ENCODE data around the gene RNASE11. TPM values are rescaled to one million over a fixed set of nuclear protein-coding genes. Genes with fewer than 3 reads are reported as not detected.

The RNASE11 gene
- total RNA-seq, 4 donors from 2014 or later: not detected

DNA sequence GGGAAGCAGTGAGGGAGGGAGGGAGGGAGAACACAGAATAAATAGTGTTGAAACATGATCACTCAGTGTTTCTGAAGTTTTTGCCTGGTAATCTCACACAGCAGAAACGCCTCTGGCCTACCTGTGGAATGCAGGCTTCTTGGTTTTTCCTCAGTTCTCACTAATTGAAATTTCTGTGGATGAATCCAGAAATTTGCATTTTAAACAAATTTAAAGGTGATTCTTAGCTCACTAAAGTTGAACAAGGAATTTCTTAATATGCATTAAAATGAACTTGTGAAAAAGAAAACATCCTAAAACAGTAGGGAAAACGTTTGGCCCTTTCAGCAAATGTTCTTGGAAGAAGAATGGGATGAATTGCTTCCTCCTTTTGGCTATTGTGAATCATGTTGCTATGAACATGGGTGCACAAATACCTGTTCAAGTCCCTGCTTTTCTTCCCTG lies 28.3 kb downstream of the RNASE11 start:
- Histone ChIP-seq H3K36me3 (no peaks in the 10 kb centered on the region), H3K4me3 (replicated peaks in 1 of 3) (no peak overlapping the region), H3K27ac (no peak overlapping the region), H3K9me3 (no peaks in the 10 kb centered on the region), H3K27me3 (no peaks in the 10 kb centered on the region), H3K4me1 (no peaks in the 10 kb centered on the region)
- DNase-seq: no peak
- intact Hi-C loops (cut with DNase I): no loop called here
- 54 to 60% methylated on average over 2 of the region's 2 CpGs for WGBS, 2 donors
- no peak for TF ChIP-seq POLR2A (IDR thresholded peaks at IDR 0.05)

GRCh38 chr14:20557212-20557542 lies 30.6 kb downstream of the RNASE11 start:
- Histone ChIP-seq H3K4me3 (replicated peaks in 1 of 3) (no peak overlapping the region), H3K4me1 (no peaks in the 10 kb centered on the region), H3K27me3 (no peaks in the 10 kb centered on the region), H3K27ac (no peak overlapping the region), H3K36me3 (no peaks in the 10 kb centered on the region), H3K9me3 (no peaks in the 10 kb centered on the region)
- TF ChIP-seq POLR2A (IDR thresholded peaks at IDR 0.05): no peak
- TF ChIP-seq CTCF (IDR thresholded peaks at IDR 0.05): no peak
- DNase-seq: no peak
- intact Hi-C loops (cut with DNase I): no loop called here
- WGBS, 2 donors: 61 to 67% methylated on average over 2 of the region's 2 CpGs

DNA sequence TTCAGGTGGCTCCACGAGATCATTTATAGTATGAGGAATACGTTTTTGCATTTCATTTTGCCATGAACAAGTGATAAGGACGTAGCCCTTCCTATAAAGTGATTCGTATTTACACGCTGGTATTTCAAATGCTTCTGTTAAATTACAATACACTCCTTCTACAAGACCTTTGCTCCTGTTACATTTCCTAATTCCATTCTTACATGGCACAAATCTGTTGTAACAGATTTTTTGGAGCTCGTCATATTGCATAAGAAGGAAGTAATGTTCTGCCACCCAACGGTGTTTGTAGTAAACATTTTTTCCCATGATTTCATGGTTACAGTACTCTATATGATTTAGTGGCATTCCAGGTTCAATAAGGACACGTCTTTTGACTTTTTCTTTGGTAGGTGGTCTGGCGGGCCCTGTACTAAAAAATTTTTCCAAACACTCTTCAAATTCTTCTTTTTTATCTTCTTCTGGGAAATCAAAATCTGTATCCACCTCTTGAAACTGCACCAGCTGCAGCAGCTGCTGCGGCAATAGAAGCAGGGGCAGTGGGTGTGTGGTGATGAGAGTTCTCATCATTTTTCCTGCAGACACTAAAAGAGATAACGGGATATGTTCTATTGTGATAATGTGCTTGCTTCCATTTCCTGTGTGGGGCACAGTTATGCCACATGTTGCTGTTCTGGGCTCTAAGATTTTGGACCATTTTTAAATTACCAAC lies 31.1 kb downstream of the RNASE11 start:
- Histone ChIP-seq H3K4me1 (no peaks in the 10 kb centered on the region), H3K27me3 (no peaks in the 10 kb centered on the region), H3K27ac (no peak overlapping the region), H3K36me3 (no peaks in the 10 kb centered on the region), H3K9me3 (no peaks in the 10 kb centered on the region), H3K4me3 (replicated peaks in 1 of 3) (no peak overlapping the region)
- intact Hi-C loops (cut with DNase I): no loop called here
- 88 to 89% methylated on average over 11 of the region's 11 CpGs for WGBS, 2 donors
- no peak for DNase-seq
- no peak for TF ChIP-seq POLR2A (IDR thresholded peaks at IDR 0.05)

DNA sequence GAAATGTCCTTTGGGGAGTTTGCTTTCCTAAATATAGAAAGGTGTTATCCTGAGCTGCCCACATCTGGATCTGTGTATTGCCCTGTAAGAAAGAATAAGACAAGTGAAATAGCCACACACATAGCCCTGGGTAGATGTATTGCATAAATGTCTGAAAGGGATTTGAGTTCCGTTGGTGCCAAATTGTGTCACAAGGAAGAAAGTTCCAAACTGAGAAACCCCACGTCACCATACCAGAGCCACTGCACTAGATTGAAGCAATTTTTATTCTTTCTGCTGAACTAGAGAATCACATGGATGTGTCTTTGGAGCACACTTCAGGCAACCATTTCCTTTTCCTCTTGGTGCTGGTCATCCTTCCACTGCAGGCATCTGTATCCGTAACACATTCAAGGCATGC lies 32.0 kb downstream of the RNASE11 start:
- no peaks in the 10 kb centered on the region for H3K36me3 ChIP-seq
- no peaks in the 10 kb centered on the region for H3K9me3 ChIP-seq
- H3K4me1 ChIP-seq: no peaks in the 10 kb centered on the region
- 89 to 90% methylated on average over 3 of the region's 3 CpGs for WGBS, 2 donors
- H3K27ac ChIP-seq: no peak overlapping the region
- TF ChIP-seq CTCF (IDR thresholded peaks at IDR 0.05): no peak
- no peak for TF ChIP-seq POLR2A (IDR thresholded peaks at IDR 0.05)
- H3K4me3 ChIP-seq (replicated peaks in 1 of 3): no peak overlapping the region
- intact Hi-C loops (cut with DNase I): no loop called here
- no peaks in the 10 kb centered on the region for H3K27me3 ChIP-seq
- DNase-seq: no peak

DNA sequence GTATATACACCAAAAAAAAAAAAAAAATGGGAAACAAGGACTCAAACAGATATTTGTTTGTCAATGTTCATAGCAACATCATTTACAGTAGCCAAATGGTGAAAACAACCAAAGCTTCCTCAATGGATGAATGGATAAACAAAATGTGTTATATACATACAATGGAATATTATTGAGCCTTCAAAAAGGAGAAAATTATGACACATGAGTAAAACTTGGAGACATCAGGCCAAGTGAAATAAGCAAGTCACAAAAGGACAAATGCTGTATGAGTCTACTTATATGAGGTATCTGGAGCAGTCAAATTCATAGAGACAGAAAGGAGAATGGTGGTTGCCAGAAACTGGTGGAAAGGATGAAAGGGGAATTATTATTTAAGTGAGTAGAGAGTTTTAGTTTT lies 34.8 kb downstream of the RNASE11 start:
- TF ChIP-seq CTCF (IDR thresholded peaks at IDR 0.05) (no peak), POLR2A (IDR thresholded peaks at IDR 0.05) (no peak)
- no peaks in the 10 kb centered on the region for H3K36me3 ChIP-seq
- H3K27ac ChIP-seq: no peak overlapping the region
- no peak overlapping the region for H3K4me3 ChIP-seq (replicated peaks in 1 of 3)
- no peaks in the 10 kb centered on the region for H3K27me3 ChIP-seq
- intact Hi-C loops (cut with DNase I): no loop called here
- peaks cover 0 to 5% of the 10 kb centered on the region in 2 donors for H3K4me1 ChIP-seq
- H3K9me3 ChIP-seq: no peaks in the 10 kb centered on the region
- DNase-seq: no peak

DNA sequence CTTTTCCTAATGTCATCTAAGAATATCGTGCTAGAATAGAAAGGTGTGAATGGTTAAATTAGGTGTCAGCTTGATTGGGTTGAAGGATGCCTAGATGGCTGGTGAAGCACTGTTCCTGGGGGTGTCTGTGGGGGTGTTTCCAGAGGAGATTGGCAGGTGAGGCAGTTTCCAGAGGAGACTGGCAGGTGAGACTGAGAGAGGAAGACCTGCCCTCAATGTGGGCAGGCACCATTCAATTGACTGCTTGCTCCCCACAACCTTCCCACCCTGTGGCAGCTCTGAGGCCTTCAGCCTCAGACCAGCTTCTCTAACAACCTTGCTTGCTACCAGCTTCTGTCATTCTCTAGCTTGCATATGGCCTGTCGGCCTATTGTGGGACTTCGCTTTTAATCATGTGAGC lies 36.2 kb downstream of the RNASE11 start:
- Histone ChIP-seq H3K9me3 (no peaks in the 10 kb centered on the region), H3K27me3 (no peaks in the 10 kb centered on the region), H3K4me1 (peaks cover 0 to 8% of the 10 kb centered on the region in 2 donors), H3K27ac (no peak overlapping the region), H3K36me3 (no peaks in the 10 kb centered on the region), H3K4me3 (replicated peaks in 1 of 3) (no peak overlapping the region)
- intact Hi-C loops (cut with DNase I): no loop called here
- 92 to 94% methylated on average over 3 of the region's 3 CpGs for WGBS, 2 donors
- DNase-seq: no peak
- TF ChIP-seq CTCF (IDR thresholded peaks at IDR 0.05): no peak
- no peak for TF ChIP-seq POLR2A (IDR thresholded peaks at IDR 0.05)
